SU-DHL-6 (cell line): ENCODE measurements around the gene ORC4.
"Not testable (repeated sequence)": the region's sequence is repeated elsewhere in the genome, so short reads cannot be mapped to it uniquely, and the experiment has no call there.

ENCODE experiments used
- EZH2phosphoT487 ChIP-seq: fragments of 200-600 bp; sonication (generic), shearing (Covaris generic); conservative IDR thresholded peaks from 2 replicates; pipeline ENCODE4 v1.6.1; 2018; ENCODE audit warnings: mild to moderate bottlenecking, antibody characterized with exemption, low read length, moderate library complexity, mixed read lengths
- TF ChIP-seq, protein P1 (sequence below): fragments of 200-600 bp; sonication (generic); IDR thresholded peaks from one replicate; pipeline ENCODE4 v1.5.1; 2017; ENCODE audit warnings: antibody characterized with exemption, mild to moderate bottlenecking, low read length, moderate library complexity; ENCODE audit not compliant: insufficient read depth, poor library complexity, severe bottlenecking

GRCh38 chr2:147994965-147995364 is 25.6 kb downstream of the ORC4 start:
- TF ChIP-seq, protein P1, sequence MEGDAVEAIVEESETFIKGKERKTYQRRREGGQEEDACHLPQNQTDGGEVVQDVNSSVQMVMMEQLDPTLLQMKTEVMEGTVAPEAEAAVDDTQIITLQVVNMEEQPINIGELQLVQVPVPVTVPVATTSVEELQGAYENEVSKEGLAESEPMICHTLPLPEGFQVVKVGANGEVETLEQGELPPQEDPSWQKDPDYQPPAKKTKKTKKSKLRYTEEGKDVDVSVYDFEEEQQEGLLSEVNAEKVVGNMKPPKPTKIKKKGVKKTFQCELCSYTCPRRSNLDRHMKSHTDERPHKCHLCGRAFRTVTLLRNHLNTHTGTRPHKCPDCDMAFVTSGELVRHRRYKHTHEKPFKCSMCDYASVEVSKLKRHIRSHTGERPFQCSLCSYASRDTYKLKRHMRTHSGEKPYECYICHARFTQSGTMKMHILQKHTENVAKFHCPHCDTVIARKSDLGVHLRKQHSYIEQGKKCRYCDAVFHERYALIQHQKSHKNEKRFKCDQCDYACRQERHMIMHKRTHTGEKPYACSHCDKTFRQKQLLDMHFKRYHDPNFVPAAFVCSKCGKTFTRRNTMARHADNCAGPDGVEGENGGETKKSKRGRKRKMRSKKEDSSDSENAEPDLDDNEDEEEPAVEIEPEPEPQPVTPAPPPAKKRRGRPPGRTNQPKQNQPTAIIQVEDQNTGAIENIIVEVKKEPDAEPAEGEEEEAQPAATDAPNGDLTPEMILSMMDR: not testable (repeated sequence)
- not testable (repeated sequence) for TF ChIP-seq EZH2phosphoT487
